GM19468 (cell line): Measurements from ENCODE around the gene IQCK.
"Not testable (repeated sequence)": the region's sequence is repeated elsewhere in the genome, so short reads cannot be mapped to it uniquely, and the experiment has no call there.

ENCODE experiments used
- ATAC-seq: cut with Tn5 transposase; IDR thresholded peaks from one replicate; pipeline ENCODE4 v1.9.1; 2021; ENCODE audit warnings: mild to moderate bottlenecking, moderate library complexity, moderate number of reproducible peaks; ENCODE audit not compliant: unreplicated experiment; ENCODE audit errors: extremely low read depth

The IQCK gene

GRCh38 chr16:19715566-19715965, 2.5 kb upstream of the IQCK start:
- no peak for ATAC-seq

GRCh38 chr16:19716183-19716582, 1.9 kb upstream of the IQCK start:
- no peak for ATAC-seq

GRCh38 chr16:19716728-19717127, 1.3 kb upstream of the IQCK start:
- ATAC-seq, result not testable (repeated sequence)

- ATAC-seq, result no peak
Observed at GRCh38 chr16:19717314-19717713, 757 bp upstream of the IQCK start.

- ATAC-seq, result no peak
Observed at GRCh38 chr16:19718624-19718965, 524 bp downstream of the IQCK start.

GRCh38 chr16:19722269-19722952, 4.3 kb downstream of the IQCK start:
- no peak for ATAC-seq

GRCh38 chr16:19722981-19723380, 4.9 kb downstream of the IQCK start:
- ATAC-seq, result no peak

- ATAC-seq, result no peak
Observed at GRCh38 chr16:19728636-19728965, 10.5 kb downstream of the IQCK start.

- ATAC-seq, result no peak
Observed at GRCh38 chr16:19733551-19733950, 15.5 kb downstream of the IQCK start.

GRCh38 chr16:19735074-19735867, 17.2 kb downstream of the IQCK start:
- ATAC-seq, result no peak

- ATAC-seq, result no peak
Observed at GRCh38 chr16:19737306-19738038, 19.4 kb downstream of the IQCK start.

GRCh38 chr16:19741354-19741753, 23.3 kb downstream of the IQCK start:
- no peak for ATAC-seq

- no peak for ATAC-seq
Observed at GRCh38 chr16:19743816-19744159, 25.7 kb downstream of the IQCK start.

- ATAC-seq, result no peak
Observed at GRCh38 chr16:19744670-19745069, 26.6 kb downstream of the IQCK start.

- no peak for ATAC-seq
Observed at GRCh38 chr16:19745286-19746010, 27.4 kb downstream of the IQCK start.

- no peak for ATAC-seq
Observed at GRCh38 chr16:19746561-19746960, 28.5 kb downstream of the IQCK start.

- no peak for ATAC-seq
Observed at GRCh38 chr16:19748389-19749168, 30.5 kb downstream of the IQCK start.

- no peak for ATAC-seq
Observed at GRCh38 chr16:19749571-19750080, 31.6 kb downstream of the IQCK start.

- ATAC-seq, result no peak
Observed at GRCh38 chr16:19751478-19752385, 33.7 kb downstream of the IQCK start.
